ENCODE data around the gene OLIG2. TPM values are rescaled to one million over a fixed set of nuclear protein-coding genes. Genes with fewer than 3 reads are reported as not detected.

The OLIG2 gene
- total and polyA plus RNA-seq, 2 donors (not counting 3 experiments of a cell fraction or from before 2014, with no cell fraction given) = not detected

DNA sequence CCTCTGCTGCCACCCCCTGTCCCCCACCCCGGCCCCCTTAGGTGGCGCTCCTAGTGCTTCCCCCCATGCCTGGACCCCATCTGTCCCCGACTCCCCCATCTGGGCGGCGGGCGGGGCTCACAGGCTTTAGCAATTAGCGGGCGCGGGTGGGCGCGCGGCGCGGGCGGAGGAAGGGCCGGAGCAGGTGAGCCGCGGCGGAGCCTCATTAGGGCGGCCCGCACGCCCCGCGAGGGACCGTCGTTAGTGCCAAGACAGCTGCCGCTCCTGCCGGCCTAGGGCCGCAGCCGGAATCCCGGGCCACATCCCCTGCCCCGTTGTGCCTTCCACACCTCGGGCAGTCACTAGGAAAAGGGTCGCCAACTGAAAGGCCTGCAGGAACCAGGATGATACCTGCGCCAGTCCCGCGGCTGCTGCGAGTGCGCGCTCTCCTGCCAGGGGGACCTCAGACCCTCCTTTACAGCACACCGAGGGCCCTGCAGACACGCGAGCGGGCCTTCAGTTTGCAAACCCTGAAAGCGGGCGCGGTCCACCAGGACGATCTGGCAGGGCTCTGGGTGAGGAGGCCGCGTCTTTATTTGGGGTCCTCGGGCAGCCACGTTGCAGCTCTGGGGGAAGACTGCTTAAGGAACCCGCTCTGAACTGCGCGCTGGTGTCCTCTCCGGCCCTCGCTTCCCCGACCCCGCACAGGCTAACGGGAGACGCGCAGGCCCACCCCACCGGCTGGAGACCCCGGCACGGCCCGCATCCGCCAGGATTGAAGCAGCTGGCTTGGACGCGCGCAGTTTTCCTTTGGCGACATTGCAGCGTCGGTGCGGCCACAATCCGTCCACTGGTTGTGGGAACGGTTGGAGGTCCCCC, 7.6 kb downstream of the OLIG2 start:
- Histone ChIP-seq H3K27me3 (ENCODE audit: control insufficient read depth in 2 of 2, insufficient read depth in 2 of 2, low read length in 2 of 2) (peaks cover 62 to 65% of the 10 kb centered on the region in 2 experiments), H3K27ac (ENCODE audit: insufficient read depth, low read depth, low read length) (no peak overlapping the region), H3K79me2 (ENCODE audit: control insufficient read depth, insufficient read depth, low read length) (no peaks in the 10 kb centered on the region), H3K36me3 (ENCODE audit: control insufficient read depth in 2 of 2, extremely low read depth in 1 of 2, insufficient read depth in 2 of 2, low read length in 2 of 2) (no peaks in the 10 kb centered on the region), H3K4me2 (ENCODE audit: insufficient read depth, low read length) (no peak overlapping the region), H4K20me1 (replicated peaks; ENCODE audit: control insufficient read depth, extremely low read depth, insufficient read depth, low read length) (no peaks in the 10 kb centered on the region), H3K9ac (replicated peaks; ENCODE audit: extremely low read depth, insufficient read depth, low read length) (no peak overlapping the region), H3K4me3 (replicated peaks in 1 of 3; ENCODE audit: insufficient read depth in 1 of 3, low read depth in 1 of 3, low read length in 3 of 3) (no peak overlapping the region), H2AFZ (ENCODE audit: low read depth, low read length) (no peak overlapping the region), H3K4me1 (ENCODE audit: control insufficient read depth, extremely low read depth, insufficient read depth, low read length) (peaks cover 18% of the 10 kb centered on the region), H3K9me3 (replicated peaks; ENCODE audit: control insufficient read depth, insufficient read depth, low read length) (no peaks in the 10 kb centered on the region), H3K9me1 (replicated peaks; ENCODE audit: control insufficient read depth, extremely low read depth, insufficient read depth, low read length) (no peaks in the 10 kb centered on the region)
- no TSS peak for BruUV-seq (replicated peaks)
- CTCF ChIA-PET = interaction anchor here (1.6 kb wide), 1 partner anchor 10 kb away, joined by 4 read pairs; no protein-coding TSS in a partner anchor
- intact Hi-C loops (cut with micrococcal nuclease) = no loop called here
- POLR2A ChIA-PET = no interaction called here
- FAIRE-seq (no peak), DNase-seq (ENCODE audit: low read depth, low spot score) (no peak)
- TF ChIP-seq POLR2A (IDR thresholded peaks at IDR 0.05; ENCODE audit: low read depth, low read length) (no peak), EZH2 (IDR thresholded peaks at IDR 0.05; ENCODE audit: borderline replicate concordance, low read depth, low read length, severe bottlenecking) (peak; percentile 95)
- dilution Hi-C loops (cut with MboI; ENCODE audit: extremely low pct_ligation_motif_present, low sequenced_read_pairs) = no loop called here

- POLR2A ChIA-PET = no interaction called here
- no peak overlapping the region for H3K4me2 ChIP-seq (ENCODE audit: insufficient read depth, low read length)
- no peaks in the 10 kb centered on the region for H3K36me3 ChIP-seq (ENCODE audit: control insufficient read depth in 2 of 2, extremely low read depth in 1 of 2, insufficient read depth in 2 of 2, low read length in 2 of 2)
- no peak for TF ChIP-seq MYC (IDR thresholded peaks at IDR 0.05; ENCODE audit: low read depth, low read length)
- peak; percentile 65 for TF ChIP-seq EZH2 (IDR thresholded peaks at IDR 0.05; ENCODE audit: borderline replicate concordance, low read depth, low read length, severe bottlenecking)
- TF ChIP-seq POLR2AphosphoS5 (IDR thresholded peaks at IDR 0.05; ENCODE audit: insufficient read depth, low read depth, low read length) = no peak
- peaks cover 56 to 58% of the 10 kb centered on the region in 2 experiments for H3K27me3 ChIP-seq (ENCODE audit: control insufficient read depth in 2 of 2, insufficient read depth in 2 of 2, low read length in 2 of 2)
- dilution Hi-C loops (cut with MboI; ENCODE audit: extremely low pct_ligation_motif_present, low sequenced_read_pairs) = no loop called here
- H3K9me1 ChIP-seq (replicated peaks; ENCODE audit: control insufficient read depth, extremely low read depth, insufficient read depth, low read length) = no peaks in the 10 kb centered on the region
- no peak overlapping the region for H3K4me3 ChIP-seq (replicated peaks in 1 of 3; ENCODE audit: insufficient read depth in 1 of 3, low read depth in 1 of 3, low read length in 3 of 3)
- H3K4me1 ChIP-seq (ENCODE audit: control insufficient read depth, extremely low read depth, insufficient read depth, low read length) = peaks cover 16% of the 10 kb centered on the region
- H3K9ac ChIP-seq (replicated peaks; ENCODE audit: extremely low read depth, insufficient read depth, low read length) = no peak overlapping the region
- no peaks in the 10 kb centered on the region for H4K20me1 ChIP-seq (replicated peaks; ENCODE audit: control insufficient read depth, extremely low read depth, insufficient read depth, low read length)
- CTCF ChIA-PET = interaction anchor here (1.6 kb wide), 1 partner anchor 9 kb away, joined by 4 read pairs; no protein-coding TSS in a partner anchor
- no peaks in the 10 kb centered on the region for H3K9me3 ChIP-seq (replicated peaks; ENCODE audit: control insufficient read depth, insufficient read depth, low read length)
- no peaks in the 10 kb centered on the region for H3K79me2 ChIP-seq (ENCODE audit: control insufficient read depth, insufficient read depth, low read length)
- DNase-seq (ENCODE audit: low read depth, low spot score) = no peak
- no peak overlapping the region for H3K27ac ChIP-seq (ENCODE audit: insufficient read depth, low read depth, low read length)
- BruUV-seq (replicated peaks) = no TSS peak
- H2AFZ ChIP-seq (ENCODE audit: low read depth, low read length) = no peak overlapping the region
- intact Hi-C loops (cut with micrococcal nuclease) = no loop called here
- FAIRE-seq = no peak
Observed at GRCh38 chr21:33033961-33034413, 8.3 kb downstream of the OLIG2 start.

All from endothelial cell of umbilical vein (primary cell).